ENCODE results near the gene GPAM. TPM values are rescaled to one million over a fixed set of nuclear protein-coding genes. Genes with fewer than 3 reads are reported as not detected.

Gene GPAM
- total and polyA plus RNA-seq, 4 donors, result 35.5 to 214 (median 147) TPM

DNA sequence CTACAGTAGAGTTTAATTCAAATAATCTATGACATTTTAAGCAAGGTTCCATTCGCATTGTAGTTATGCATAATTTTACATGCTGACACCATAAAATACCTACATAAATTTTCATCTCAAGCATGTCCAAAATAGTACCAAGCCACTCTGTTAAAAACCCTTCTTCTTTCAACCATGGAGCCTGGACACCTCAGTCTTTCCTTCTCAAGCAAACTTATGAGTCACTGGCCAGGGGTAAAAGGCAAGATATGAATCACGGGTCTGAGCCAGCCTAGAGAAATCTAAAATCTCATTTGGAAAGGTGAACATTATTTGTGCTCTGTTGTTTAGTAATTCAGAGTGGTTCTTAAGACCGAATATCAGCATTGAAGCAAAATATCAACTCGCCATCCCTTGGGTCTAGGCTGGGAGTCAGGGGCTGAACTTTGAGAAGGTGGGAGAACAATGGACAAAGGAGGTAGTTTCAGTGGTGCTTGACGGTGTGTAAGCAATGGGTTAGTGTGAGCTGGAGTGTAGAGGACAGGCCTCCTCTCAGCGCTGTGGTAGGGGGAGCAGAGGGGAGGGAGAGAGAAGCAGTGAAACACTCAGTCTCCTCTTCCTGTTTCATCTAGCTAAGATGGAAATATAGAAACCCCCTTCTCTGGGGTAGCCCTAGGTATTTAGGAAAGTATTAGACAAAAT, 19.1 kb upstream of the GPAM start:
- Histone ChIP-seq H3K4me3 (ENCODE audit: low read depth in 1 of 3, low read length in 3 of 3) (no peak overlapping the region), H3K9me3 (ENCODE audit: control insufficient read depth in 4 of 4, low read length in 3 of 4) (no peaks in the 10 kb centered on the region), H3K36me3 (ENCODE audit: control insufficient read depth in 4 of 4, insufficient read depth in 3 of 4, low read depth in 1 of 4, low read length in 3 of 4) (peaks cover 0 to 7% (median 3%) of the 10 kb centered on the region in 4 donors), H3K27ac (ENCODE audit: low read depth in 1 of 2, low read length in 2 of 2) (peak overlapping the region; percentile 48 to 51), H3K4me1 (ENCODE audit: control insufficient read depth in 4 of 4, insufficient read depth in 4 of 4, low read length in 3 of 4) (peaks cover 0 to 23% (median 2%) of the 10 kb centered on the region in 4 donors), H3K27me3 (ENCODE audit: control insufficient read depth in 4 of 4, insufficient read depth in 4 of 4, low read length in 3 of 4) (no peaks in the 10 kb centered on the region), H3K9ac (ENCODE audit: low read depth in 1 of 2, low read length in 2 of 2) (no peak overlapping the region)
- DNase-seq (ENCODE audit: low spot score), result no peak
- TF ChIP-seq HNF4G (IDR thresholded peaks at IDR 0.05), result no peak
- no peak for TF ChIP-seq SP1 (IDR thresholded peaks at IDR 0.05)
- TF ChIP-seq ATF3 (IDR thresholded peaks at IDR 0.05), result no peak
- no peak for TF ChIP-seq MAX (IDR thresholded peaks at IDR 0.05)
- 80% methylated on average over 6 of the region's 6 CpGs for WGBS

DNA sequence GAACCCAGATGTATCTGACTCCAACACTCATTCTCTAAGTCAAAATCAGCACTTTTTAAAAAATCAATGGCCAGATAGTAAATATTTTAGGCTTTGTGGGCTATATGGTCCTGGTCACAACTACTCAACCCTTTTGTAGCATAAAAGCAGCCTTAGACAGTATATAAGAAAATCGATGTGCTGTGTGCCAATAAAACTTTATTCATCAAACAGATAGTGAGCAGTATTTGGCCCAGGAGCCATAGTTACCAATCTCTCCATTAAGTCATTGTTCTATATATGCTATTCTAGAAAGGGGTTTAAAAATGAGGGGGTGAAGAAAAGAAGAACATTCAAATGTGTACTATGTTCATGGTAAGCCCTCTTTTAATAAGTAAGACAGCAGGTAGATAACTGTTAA, 18.5 kb upstream of the GPAM start:
- Histone ChIP-seq H3K27me3 (ENCODE audit: control insufficient read depth in 4 of 4, insufficient read depth in 4 of 4, low read length in 3 of 4) (no peaks in the 10 kb centered on the region), H3K4me3 (ENCODE audit: low read depth in 1 of 3, low read length in 3 of 3) (no peak overlapping the region), H3K9me3 (ENCODE audit: control insufficient read depth in 4 of 4, low read length in 3 of 4) (no peaks in the 10 kb centered on the region), H3K27ac (ENCODE audit: low read depth in 1 of 2, low read length in 2 of 2) (no peak overlapping the region), H3K36me3 (ENCODE audit: control insufficient read depth in 4 of 4, insufficient read depth in 3 of 4, low read depth in 1 of 4, low read length in 3 of 4) (peaks cover 0 to 3% (median 1%) of the 10 kb centered on the region in 4 donors), H3K9ac (ENCODE audit: low read depth in 1 of 2, low read length in 2 of 2) (no peak overlapping the region), H3K4me1 (ENCODE audit: control insufficient read depth in 4 of 4, insufficient read depth in 4 of 4, low read length in 3 of 4) (peaks cover 0 to 21% (median 2%) of the 10 kb centered on the region in 4 donors)
- WGBS, result 90% methylated on average over 1 of the region's 1 CpG
- no peak for DNase-seq (ENCODE audit: low spot score)
- TF ChIP-seq RAD21 (IDR thresholded peaks at IDR 0.05) (no peak), CTCF (IDR thresholded peaks at IDR 0.05; ENCODE audit: low read depth, low read length, missing input control) (no peak), HNF4G (IDR thresholded peaks at IDR 0.05) (no peak), RXRA (IDR thresholded peaks at IDR 0.05) (no peak), HNF4A (conservative IDR thresholded peaks at IDR 0.05) (no peak), FOXA1 (IDR thresholded peaks at IDR 0.05) (no peak), MAX (IDR thresholded peaks at IDR 0.05) (no peak), TAF1 (conservative IDR thresholded peaks at IDR 0.05) (no peak), EGR1 (IDR thresholded peaks at IDR 0.05; ENCODE audit: low read depth in 2 of 2) (no peak), GABPA (IDR thresholded peaks at IDR 0.05 in 1 of 2, conservative IDR thresholded peaks at IDR 0.05 in 1 of 2) (no peak), ATF3 (IDR thresholded peaks at IDR 0.05) (no peak), FOXA2 (IDR thresholded peaks at IDR 0.05) (no peak), NR2F2 (IDR thresholded peaks at IDR 0.05) (no peak), SP1 (IDR thresholded peaks at IDR 0.05) (no peak), JUND (IDR thresholded peaks at IDR 0.05) (no peak), YY1 (IDR thresholded peaks at IDR 0.05) (no peak)
- TF ChIP-seq, protein P1, sequence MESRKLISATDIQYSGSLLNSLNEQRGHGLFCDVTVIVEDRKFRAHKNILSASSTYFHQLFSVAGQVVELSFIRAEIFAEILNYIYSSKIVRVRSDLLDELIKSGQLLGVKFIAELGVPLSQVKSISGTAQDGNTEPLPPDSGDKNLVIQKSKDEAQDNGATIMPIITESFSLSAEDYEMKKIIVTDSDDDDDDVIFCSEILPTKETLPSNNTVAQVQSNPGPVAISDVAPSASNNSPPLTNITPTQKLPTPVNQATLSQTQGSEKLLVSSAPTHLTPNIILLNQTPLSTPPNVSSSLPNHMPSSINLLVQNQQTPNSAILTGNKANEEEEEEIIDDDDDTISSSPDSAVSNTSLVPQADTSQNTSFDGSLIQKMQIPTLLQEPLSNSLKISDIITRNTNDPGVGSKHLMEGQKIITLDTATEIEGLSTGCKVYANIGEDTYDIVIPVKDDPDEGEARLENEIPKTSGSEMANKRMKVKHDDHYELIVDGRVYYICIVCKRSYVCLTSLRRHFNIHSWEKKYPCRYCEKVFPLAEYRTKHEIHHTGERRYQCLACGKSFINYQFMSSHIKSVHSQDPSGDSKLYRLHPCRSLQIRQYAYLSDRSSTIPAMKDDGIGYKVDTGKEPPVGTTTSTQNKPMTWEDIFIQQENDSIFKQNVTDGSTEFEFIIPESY (IDR thresholded peaks at IDR 0.05), result no peak

Data from liver (tissue), 9 donors.